Measurements from ENCODE around the gene SFXN5.

The SFXN5 gene

DNA sequence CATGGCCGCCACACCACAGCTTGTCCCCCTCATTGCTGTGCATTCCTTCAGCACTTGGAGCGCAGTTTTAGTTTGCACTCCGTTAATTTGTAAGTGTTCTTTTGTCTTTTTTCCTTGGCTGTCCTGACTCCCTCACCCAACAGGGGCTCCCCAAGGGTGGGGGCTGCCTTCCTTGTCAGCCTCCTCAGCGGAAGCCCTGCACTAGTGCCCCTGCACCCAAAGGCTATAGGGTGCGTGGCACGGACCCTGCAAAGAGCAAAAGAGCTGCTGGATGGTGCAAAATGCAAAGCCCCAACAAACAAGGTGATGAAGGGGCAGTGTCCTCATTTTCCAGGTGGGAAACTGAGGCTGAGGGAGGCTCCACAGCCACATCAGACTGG lies 107.4 kb downstream of the SFXN5 start:
- no peak for DNase-seq (ENCODE audit: low read depth)
- TF ChIP-seq, protein P1, sequence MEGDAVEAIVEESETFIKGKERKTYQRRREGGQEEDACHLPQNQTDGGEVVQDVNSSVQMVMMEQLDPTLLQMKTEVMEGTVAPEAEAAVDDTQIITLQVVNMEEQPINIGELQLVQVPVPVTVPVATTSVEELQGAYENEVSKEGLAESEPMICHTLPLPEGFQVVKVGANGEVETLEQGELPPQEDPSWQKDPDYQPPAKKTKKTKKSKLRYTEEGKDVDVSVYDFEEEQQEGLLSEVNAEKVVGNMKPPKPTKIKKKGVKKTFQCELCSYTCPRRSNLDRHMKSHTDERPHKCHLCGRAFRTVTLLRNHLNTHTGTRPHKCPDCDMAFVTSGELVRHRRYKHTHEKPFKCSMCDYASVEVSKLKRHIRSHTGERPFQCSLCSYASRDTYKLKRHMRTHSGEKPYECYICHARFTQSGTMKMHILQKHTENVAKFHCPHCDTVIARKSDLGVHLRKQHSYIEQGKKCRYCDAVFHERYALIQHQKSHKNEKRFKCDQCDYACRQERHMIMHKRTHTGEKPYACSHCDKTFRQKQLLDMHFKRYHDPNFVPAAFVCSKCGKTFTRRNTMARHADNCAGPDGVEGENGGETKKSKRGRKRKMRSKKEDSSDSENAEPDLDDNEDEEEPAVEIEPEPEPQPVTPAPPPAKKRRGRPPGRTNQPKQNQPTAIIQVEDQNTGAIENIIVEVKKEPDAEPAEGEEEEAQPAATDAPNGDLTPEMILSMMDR (IDR thresholded peaks at IDR 0.05; ENCODE audit: insufficient read depth, low read depth, low read length, missing control alignments): no peak
- H3K4me3 ChIP-seq (ENCODE audit: low read depth, low read length): no peak overlapping the region

DNA sequence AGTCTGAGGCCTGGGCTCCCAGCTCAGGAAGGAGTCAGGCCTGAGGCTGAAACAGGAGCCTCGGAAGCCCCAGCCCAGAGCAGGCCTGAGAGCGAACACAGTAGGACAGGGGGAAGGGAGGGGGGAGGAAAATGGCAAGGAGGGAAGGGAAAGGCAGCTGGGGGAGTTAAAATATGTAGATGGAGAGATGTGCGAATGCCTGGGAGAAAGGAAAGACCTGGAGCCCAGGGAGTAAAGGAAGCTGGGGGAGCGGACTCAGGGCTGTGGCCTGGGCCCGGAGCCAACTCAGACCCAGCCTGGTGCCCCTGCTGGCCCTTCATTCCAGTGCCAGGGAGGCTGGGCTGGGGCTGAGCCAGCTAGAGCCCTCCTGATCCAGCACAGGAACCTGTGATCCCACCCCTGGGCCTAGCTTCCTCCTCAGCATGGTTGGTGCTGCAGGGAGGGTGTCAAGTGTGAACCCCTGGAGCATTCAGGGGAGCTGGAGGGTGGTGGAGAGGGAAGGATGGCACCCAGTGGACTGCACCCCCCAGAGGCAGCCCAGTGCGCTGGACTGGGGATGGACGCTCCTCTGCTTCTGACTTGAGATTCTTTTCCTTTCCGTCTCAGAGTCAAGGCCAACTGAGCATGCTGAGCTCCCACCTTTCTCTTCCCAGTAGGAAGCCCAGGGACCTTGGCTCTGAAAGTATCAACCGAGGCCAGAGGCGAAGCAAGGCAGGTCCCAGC lies 107.9 kb downstream of the SFXN5 start:
- TF ChIP-seq, protein P1 (IDR thresholded peaks at IDR 0.05; ENCODE audit: insufficient read depth, low read depth, low read length, missing control alignments): no peak
- no peak for DNase-seq (ENCODE audit: low read depth)
- H3K4me3 ChIP-seq (ENCODE audit: low read depth, low read length): no peak overlapping the region

DNA sequence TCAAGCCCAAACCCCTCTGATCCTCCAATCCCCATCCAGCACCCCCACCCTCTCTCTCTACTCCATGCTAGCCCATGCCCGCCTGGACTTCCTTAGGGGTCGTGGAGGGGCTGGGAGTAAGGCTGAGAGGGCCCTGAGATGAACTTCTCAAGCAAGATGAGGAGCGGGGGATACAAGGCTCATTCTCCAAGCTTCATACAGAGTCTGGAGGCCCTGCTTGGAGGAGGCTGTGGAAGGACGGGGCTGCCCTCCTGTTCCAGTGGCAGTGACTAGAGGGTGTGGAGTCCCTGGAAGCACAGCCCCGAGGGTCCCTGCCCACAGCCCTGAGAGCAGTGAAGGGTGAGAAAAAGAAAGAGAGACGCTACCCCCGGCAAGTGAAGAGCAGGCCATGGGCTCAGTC lies 108.6 kb downstream of the SFXN5 start:
- TF ChIP-seq, protein P1 (IDR thresholded peaks at IDR 0.05; ENCODE audit: insufficient read depth, low read depth, low read length, missing control alignments): no peak
- no peak for DNase-seq (ENCODE audit: low read depth)
- H3K4me3 ChIP-seq (ENCODE audit: low read depth, low read length): no peak overlapping the region

DNA sequence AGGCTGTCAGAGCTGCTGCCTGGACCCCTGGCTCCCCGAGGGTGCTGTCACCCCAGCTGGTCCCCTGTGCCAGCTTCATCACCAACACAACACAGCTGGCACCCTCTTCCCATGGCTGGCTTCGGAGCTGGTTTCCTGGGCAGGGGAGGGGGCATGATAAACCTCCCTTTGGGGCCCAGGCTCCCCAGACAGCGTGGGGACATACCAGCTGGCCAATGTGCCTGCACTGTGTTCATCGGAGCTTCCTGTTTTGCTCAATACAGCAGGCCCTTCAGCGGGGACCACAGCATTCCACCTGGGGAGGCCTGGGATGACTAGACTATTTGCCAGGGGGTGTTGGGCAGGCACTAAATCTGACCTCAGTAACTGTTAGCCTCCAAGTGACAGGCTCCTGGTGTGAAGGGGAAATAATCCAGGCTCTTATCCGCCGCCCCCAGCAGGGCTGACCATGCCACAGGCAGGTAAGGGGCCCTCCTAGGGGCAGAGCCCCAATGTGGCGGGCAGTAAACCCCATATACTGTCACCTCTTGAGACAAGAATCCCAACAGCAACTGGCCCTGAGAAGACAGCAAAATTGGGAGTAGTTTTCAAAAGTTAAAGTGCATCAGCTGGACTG lies 109.6 kb downstream of the SFXN5 start:
- no peak overlapping the region for H3K4me3 ChIP-seq (ENCODE audit: low read depth, low read length)
- TF ChIP-seq, protein P1 (IDR thresholded peaks at IDR 0.05; ENCODE audit: insufficient read depth, low read depth, low read length, missing control alignments): no peak
- no peak for DNase-seq (ENCODE audit: low read depth)

DNA sequence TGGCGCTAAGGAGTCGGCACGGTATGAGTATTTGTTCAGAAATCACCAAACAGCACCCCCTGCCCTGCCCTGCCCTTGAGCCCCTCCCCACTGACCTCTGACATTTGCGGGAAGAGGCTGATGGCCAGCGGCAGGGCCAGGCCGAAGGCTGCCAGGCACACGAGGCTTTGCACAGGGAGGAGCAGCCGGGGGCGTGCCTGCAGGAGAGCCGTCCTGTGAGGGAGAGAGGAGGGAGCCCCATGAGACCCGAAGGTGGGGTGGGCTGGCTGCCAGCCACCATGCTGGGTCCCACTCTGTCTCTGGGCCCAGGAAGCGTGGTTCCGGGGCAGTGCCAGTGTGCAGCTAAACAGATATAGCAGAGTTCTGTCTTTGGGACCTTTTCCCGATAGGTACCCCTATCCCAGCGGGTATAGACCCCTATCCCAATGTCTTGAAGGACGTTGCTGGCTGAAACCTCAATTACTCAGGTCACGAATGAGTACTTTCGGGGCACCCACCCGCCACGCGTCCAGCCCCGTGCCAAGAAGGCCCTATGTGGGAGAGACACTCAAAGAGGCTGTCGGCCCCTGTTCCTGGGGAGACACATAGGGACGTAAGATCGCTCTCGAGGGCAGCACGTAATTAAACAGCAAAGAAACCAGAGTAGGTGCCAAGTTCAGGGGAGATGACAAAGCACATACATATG lies 110.3 kb downstream of the SFXN5 start:
- no peak for DNase-seq (ENCODE audit: low read depth)
- TF ChIP-seq, protein P1 (IDR thresholded peaks at IDR 0.05; ENCODE audit: insufficient read depth, low read depth, low read length, missing control alignments): no peak
- no peak overlapping the region for H3K4me3 ChIP-seq (ENCODE audit: low read depth, low read length)

DNA sequence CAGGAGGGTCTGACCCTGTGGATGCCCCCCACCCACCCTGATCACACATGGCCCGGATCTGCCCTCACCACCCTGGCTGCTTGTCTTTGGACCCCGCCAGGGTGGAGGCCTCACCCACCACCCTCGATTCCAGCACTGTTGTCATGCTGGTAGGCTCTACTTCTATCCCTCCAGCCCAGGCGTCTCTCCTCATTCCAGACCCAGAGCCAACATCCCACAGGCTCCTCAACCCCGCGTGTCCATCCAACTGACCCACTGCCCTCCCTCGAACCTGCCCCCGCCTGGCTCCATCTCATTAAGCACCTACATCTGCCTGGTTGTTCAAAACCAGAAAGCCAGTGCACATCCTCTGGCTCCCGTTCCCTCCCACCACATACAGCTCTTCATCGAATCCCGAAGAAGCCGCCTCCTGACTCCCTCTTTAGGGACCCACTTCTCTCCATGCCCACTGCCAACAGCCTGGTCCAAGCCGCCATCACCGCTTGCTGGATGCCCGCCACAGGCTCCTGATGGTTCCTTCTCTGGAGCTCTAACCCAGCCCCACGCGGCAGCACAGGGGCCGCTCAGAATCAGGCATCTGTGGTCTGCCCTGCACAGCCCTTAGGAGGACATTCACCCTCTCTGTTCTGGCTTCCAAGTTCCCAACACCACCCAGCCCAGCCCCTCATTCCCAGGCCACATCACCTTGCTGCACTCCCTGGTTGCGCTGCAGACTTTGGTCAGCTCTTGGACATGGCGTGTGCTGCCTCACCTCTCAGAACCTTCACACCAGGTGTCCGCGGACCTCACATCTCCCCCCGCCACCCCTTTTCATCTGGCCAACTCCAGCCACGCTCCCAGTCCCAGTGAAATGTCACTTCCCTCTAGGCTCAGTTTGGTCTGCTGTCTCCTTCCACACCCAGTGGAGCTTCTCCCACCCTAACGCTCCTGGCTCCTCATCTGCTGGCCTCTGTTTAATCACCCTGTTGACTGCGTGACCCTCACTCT lies 111.2 kb downstream of the SFXN5 start:
- TF ChIP-seq, protein P1 (IDR thresholded peaks at IDR 0.05; ENCODE audit: insufficient read depth, low read depth, low read length, missing control alignments): no peak
- H3K4me3 ChIP-seq (ENCODE audit: low read depth, low read length): no peak overlapping the region
- DNase-seq (ENCODE audit: low read depth): no peak

Data from GM12865 (cell line).